ENCODE data around the gene TH. TPM values are rescaled to one million over a fixed set of nuclear protein-coding genes. Genes with fewer than 3 reads are reported as not detected.

The TH gene
- total and polyA plus RNA-seq, 2 of the 8 experiments (the other 6 are each of a cell fraction or from before 2014, with no cell fraction given): 0.09 TPM; not detected in 1

DNA sequence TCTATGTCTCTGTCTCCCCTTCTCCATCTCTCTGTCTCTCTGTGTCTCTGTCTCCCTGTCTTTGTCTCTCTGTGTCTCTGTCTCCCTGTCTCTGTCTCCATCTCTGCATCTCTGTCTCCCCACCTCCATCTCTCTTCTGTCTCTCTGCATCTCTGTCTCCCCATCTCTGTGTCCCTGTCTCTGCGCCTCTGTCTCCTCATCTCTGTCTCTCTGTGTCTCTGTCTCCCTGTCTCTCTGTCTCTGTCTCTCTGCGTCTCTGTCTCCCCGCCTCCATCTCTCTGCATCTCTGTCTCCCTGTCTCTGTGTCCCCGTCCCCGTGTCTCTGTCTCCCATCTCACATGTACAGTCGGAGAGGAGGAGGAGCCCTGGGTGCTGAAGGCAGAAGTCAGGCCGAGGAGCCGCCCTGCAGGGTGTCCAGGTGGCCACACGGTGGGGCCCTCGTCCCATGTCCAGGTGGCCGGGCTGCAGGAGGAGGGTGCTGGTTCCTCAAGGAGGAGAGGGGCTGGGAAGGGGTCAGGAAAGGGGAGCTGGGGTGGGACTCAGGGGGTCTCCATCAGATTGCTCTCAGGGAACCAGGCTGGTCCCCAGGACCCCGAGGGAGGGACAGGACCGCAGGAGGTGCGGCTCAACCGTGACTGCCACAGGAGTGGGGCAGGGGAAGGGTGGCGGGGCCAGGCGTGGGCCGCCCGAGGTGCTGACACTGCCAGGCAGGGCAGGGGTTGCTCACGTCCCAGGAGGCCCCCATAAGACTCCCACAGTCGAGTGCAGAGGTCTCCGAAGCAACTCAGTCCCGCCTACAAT, 25.6 kb upstream of the TH start:
- H3K4me2 ChIP-seq (ENCODE audit: insufficient read depth in 1 of 2, low read depth in 2 of 2, low read length in 2 of 2): no peak overlapping the region
- H3K23me2 ChIP-seq (ENCODE audit: low read depth, low read length): peaks cover 3% of the 10 kb centered on the region; the same call in 1 of the 2 replicates
- H3K27me3 ChIP-seq (replicated peaks in 1 of 4; ENCODE audit: control insufficient read depth in 3 of 4, extremely low read depth in 1 of 4, insufficient read depth in 3 of 4, low read length in 3 of 4): no peaks in the 10 kb centered on the region; a peak in 1 of 7 replicates
- no peak overlapping the region for H2BK5ac ChIP-seq (ENCODE audit: low read depth, low read length)
- H3K4ac ChIP-seq (replicated peaks; ENCODE audit: insufficient read length, low read depth, low read length): peak overlapping the region; percentile 69
- H4K20me1 ChIP-seq (replicated peaks in 1 of 2; ENCODE audit: control insufficient read depth in 1 of 2, insufficient read depth in 2 of 2, low read length in 2 of 2): peaks cover 0 to 1% of the 10 kb centered on the region in 2 experiments
- H4K91ac ChIP-seq (replicated peaks; ENCODE audit: insufficient read length, low read length): no peak overlapping the region
- H3K56ac ChIP-seq (replicated peaks; ENCODE audit: insufficient read length, low read depth, low read length): no peak overlapping the region
- no peak for FAIRE-seq
- no peaks in the 10 kb centered on the region for H3K4me1 ChIP-seq (replicated peaks in 1 of 4; ENCODE audit: control insufficient read depth in 3 of 4, insufficient read depth in 4 of 4, low read length in 3 of 4)
- ChIA-PET CTCF (ENCODE audit: partially characterized antibody) (interaction anchor here (0.6 to 8.6 kb wide), 21 partner anchors 11 to 518 kb away, joined by 3 to 248 read pairs (median 4); partner anchors contain the start of genes C11orf21 and TSPAN32), POLR2A (ENCODE audit: partially characterized antibody) (no interaction called here)
- H2AFZ ChIP-seq (ENCODE audit: low read length): no peak overlapping the region
- no peak overlapping the region for H3K14ac ChIP-seq (ENCODE audit: insufficient read length)
- H3K18ac ChIP-seq (ENCODE audit: extremely low read depth, low read length): no peak overlapping the region
- H4K5ac ChIP-seq (ENCODE audit: insufficient read length, low read depth, low read length): no peak overlapping the region
- H2BK120ac ChIP-seq (replicated peaks; ENCODE audit: low read depth, low read length): no peak overlapping the region
- H3K27ac ChIP-seq (ENCODE audit: low read depth, low read length): no peak overlapping the region
- H2BK15ac ChIP-seq (ENCODE audit: low read length): no peak overlapping the region
- H3K79me2 ChIP-seq (ENCODE audit: control insufficient read depth in 1 of 2, insufficient read depth in 2 of 2, low read length in 2 of 2): no peaks in the 10 kb centered on the region
- H3K36me3 ChIP-seq (ENCODE audit: control insufficient read depth in 2 of 4, insufficient read depth in 4 of 4, low read length in 3 of 4): no peaks in the 10 kb centered on the region
- no peak overlapping the region for H3K9ac ChIP-seq (replicated peaks in 1 of 4; ENCODE audit: extremely low read depth in 1 of 4, low read depth in 3 of 4, low read length in 3 of 4)
- DNase-seq (ENCODE audit: low read depth in 1 of 2, low spot score in 2 of 2): peak; percentile 41 to 88
- no peak overlapping the region for H2BK12ac ChIP-seq (ENCODE audit: low read depth, low read length)
- no peak overlapping the region for H3K23ac ChIP-seq (ENCODE audit: insufficient read length)
- no peak overlapping the region for H4K8ac ChIP-seq (ENCODE audit: extremely low read depth, insufficient read depth, low read length)
- H3K79me1 ChIP-seq (ENCODE audit: low read depth, low read length): no peaks in the 10 kb centered on the region
- no peaks in the 10 kb centered on the region for H3K9me3 ChIP-seq (ENCODE audit: insufficient read depth in 2 of 2, low read depth in 1 of 2, low read length in 1 of 2)
- 50% methylated on average over 11 of the region's 23 CpGs; no CpG with 5 or more reads in 1 of the 2 experiments for WGBS, 2 experiments (ENCODE audit: extremely low coverage in 1 of 2, insufficient coverage in 1 of 2, insufficient read length in 1 of 2, insufficient replicate concordance in 2 of 2, low coverage in 1 of 2, low lambda C conversion rate in 2 of 2, missing lambda C conversion rate in 1 of 2)
- H2BK20ac ChIP-seq (ENCODE audit: low read length): no peak overlapping the region
- no peak overlapping the region for H3K4me3 ChIP-seq (ENCODE audit: extremely low read depth in 1 of 4, insufficient read depth in 2 of 4, low read depth in 3 of 4, low read length in 4 of 4)
- H2AK5ac ChIP-seq (ENCODE audit: low read depth, low read length): no peak overlapping the region
- no peak for TF ChIP-seq SP2 (IDR thresholded peaks at IDR 0.05; ENCODE audit: low read length)
- no peak for TF ChIP-seq GTF2F1 (IDR thresholded peaks at IDR 0.05; ENCODE audit: borderline replicate concordance, low read depth, low read length)
- TF ChIP-seq TAF7 (optimal IDR thresholded peaks at IDR 0.05; ENCODE audit: borderline replicate concordance, low read depth, low read length): no peak
- no peak for TF ChIP-seq CHD1 (IDR thresholded peaks at IDR 0.05; ENCODE audit: low read depth, low read length)
- TF ChIP-seq, protein P1, sequence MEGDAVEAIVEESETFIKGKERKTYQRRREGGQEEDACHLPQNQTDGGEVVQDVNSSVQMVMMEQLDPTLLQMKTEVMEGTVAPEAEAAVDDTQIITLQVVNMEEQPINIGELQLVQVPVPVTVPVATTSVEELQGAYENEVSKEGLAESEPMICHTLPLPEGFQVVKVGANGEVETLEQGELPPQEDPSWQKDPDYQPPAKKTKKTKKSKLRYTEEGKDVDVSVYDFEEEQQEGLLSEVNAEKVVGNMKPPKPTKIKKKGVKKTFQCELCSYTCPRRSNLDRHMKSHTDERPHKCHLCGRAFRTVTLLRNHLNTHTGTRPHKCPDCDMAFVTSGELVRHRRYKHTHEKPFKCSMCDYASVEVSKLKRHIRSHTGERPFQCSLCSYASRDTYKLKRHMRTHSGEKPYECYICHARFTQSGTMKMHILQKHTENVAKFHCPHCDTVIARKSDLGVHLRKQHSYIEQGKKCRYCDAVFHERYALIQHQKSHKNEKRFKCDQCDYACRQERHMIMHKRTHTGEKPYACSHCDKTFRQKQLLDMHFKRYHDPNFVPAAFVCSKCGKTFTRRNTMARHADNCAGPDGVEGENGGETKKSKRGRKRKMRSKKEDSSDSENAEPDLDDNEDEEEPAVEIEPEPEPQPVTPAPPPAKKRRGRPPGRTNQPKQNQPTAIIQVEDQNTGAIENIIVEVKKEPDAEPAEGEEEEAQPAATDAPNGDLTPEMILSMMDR (IDR thresholded peaks at IDR 0.05; ENCODE audit: control extremely low read depth in 1 of 3, insufficient read depth in 1 of 3, low read depth in 1 of 3, low read length in 3 of 3): peak; percentile 88 to 99 (median 97)
- TF ChIP-seq, protein P2, sequence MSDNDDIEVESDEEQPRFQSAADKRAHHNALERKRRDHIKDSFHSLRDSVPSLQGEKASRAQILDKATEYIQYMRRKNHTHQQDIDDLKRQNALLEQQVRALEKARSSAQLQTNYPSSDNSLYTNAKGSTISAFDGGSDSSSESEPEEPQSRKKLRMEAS (IDR thresholded peaks at IDR 0.05): no peak
- TF ChIP-seq RFX5 (IDR thresholded peaks at IDR 0.05; ENCODE audit: borderline replicate concordance, low read depth, low read length): no peak
- no peak for TF ChIP-seq CREB1 (IDR thresholded peaks at IDR 0.05)
- no peak for TF ChIP-seq SP1 (IDR thresholded peaks at IDR 0.05; ENCODE audit: low read depth, low read length)
- peak; percentile 96 to 99 for TF ChIP-seq RAD21 (IDR thresholded peaks at IDR 0.05 in 1 of 2, conservative IDR thresholded peaks at IDR 0.05 in 1 of 2; ENCODE audit: low read depth in 2 of 2, low read length in 2 of 2)
